HG03520 (cell line): ENCODE data around the gene PPP6R1.

Experiments
- ATAC-seq: cut with Tn5 transposase; IDR thresholded peaks from one replicate; pipeline ENCODE4 v1.9.1; 2021; ENCODE audit warnings: mild to moderate bottlenecking, moderate library complexity; ENCODE audit not compliant: unreplicated experiment

PPP6R1 gene

DNA sequence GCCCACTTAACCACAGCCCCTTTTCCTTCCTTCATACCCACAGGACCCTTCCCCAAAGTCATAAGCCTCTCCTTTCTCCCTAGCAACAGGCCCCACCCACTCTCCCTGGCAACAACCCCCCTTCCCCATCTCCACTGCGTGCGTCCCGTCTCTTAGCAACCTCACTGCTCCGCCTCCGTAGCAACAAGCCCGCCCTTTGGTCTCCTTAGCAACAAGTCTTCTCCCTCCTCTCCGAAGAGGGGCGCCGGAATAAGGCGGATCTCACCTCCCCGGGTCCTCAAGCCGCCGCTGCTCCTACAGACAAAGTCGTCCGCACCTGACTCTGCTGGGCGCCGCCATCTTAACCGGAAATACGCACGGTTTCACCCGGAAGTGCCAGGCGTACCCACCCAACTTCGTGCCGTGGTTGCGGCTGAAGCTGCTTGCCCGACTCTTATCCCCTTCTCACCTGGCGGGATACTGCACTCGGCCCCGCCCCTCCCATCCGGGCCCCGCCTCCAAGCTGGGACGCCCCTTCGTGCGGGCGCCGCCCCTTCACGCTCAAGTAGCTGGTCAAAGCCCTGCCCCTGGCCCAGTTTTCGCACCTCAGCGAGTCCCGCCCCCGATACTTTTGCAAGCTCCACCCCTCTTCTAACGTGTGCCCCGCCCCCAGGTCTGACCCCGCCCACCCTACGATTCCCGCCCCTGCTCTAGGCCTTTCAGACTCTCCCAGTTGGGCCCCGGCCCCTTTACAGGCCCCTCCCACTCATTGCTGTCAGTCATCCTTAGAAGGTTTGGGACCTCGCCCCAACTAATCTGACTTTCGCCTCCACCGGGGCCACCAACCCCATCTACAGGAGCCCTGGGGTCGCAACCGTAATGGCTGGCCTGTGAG is 21.2 kb upstream of the PPP6R1 start, which contains the start of gene HSPBP1:
Gene HSPBP1, minus strand, starts transcription at position 341 of the 874 bp plus-strand sequence. CDS start 502 bp downstream, outside the sequence.
- peak; percentile 69 for ATAC-seq

DNA sequence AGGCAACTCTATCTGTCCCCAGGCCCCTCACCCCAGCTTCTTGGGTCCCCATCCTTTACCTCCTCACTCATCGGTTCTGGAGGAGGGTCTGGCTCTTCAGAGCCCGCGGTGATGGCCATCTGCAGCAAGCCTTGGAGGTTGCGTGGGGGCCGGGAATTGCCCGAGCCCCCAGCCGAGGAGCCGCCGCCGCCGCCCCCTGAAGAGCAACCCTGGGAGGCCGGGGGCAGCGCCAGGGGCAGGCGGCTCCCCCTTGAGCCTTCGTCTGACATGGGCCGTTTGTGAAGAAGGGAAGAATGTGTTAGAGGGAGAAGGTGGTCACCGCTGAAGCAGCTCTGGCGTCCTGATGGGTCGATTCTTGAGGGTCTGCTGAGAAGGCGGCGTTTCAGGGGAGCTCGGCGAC is 20.5 kb upstream of the PPP6R1 start:
- ATAC-seq = no peak

GRCh38 chr19:55278391-55279135 is 19.7 kb upstream of the PPP6R1 start:
- no peak for ATAC-seq

GRCh38 chr19:55277494-55277893 is 18.7 kb upstream of the PPP6R1 start:
- no peak for ATAC-seq

GRCh38 chr19:55276720-55277430 is 18.1 kb upstream of the PPP6R1 start:
- no peak for ATAC-seq

DNA sequence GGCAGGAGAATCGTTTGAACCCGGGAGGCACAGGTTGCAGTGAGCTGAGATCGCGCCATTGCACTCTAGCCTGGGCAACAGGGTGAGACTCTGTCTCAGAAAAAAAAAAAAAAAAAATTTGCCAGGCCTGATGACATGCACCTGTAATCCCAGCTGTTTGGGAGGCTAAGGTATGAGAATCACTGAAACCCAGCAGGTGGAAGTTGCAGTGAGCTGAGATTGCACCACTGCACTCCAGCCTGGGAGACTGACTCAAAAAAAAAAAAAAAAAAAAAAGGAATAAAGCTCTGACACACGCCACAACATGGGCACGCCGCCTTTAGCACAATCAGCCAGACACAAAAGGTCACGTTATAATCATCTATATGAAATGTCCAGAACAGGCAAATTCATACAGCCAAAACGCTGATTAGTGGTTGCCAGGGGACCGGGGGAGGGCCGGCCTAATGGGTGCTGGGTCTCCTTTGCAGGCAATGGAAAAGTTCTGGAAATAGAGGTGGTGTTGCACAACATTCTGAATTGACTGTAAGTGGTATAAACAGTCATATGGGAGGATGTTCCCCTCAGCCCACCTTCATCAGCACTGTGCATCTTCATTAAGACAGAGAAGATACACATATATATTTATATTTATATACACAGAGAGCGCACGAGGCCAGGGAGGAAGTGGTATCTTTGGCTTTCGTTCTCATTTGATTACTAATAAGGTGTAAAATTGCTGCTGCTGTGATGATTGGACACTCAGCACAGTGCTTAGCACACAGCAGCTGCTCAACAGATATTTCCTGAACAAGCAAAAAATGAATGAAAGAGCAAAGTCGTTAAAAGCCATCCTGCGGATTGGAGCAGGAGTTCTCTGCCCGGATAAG is 17.3 kb upstream of the PPP6R1 start:
- ATAC-seq = peak; percentile 34

GRCh38 chr19:55273978-55274707 is 15.3 kb upstream of the PPP6R1 start:
- ATAC-seq = no peak

- no peak for ATAC-seq
Measured at GRCh38 chr19:55272142-55272541, 13.3 kb upstream of the PPP6R1 start.

GRCh38 chr19:55270172-55270942 is 11.5 kb upstream of the PPP6R1 start:
- no peak for ATAC-seq

DNA sequence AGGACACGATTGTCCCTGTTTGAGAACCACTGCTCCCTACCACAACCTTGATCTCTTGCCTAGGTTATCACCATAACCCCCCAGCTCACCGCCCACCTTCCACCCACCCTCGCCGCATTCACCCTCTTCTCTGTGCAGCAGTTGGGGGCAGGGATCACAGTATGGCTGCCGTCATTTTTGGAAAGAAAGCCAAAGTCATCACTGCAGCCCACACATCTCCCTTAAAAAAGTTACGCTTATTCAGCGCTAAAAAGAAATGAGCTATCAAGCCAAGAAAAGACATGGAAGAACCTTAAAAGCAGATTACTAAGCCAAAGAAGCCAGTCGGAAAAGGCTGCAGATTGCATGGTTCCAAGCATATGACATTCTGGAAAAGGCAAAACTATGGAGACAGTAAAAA is 10.5 kb upstream of the PPP6R1 start:
- ATAC-seq = no peak

DNA sequence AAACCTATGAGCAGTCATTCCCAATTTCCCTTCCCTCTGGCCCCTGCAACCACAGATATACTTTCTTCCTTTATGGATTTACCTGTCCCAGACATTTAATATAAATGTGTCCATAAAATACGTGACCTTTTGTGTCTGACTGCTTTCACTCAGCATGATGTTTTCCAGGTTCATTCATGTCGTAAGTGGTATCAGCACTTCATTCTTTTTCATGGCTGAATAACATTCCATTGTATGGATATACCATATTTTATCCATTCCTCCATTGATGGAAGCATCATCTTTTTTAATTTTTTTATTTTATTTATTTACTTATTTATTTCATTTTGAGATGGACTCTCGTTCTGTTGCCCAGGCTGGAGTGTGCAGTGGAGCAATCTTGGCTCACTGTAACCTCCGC is 8.0 kb upstream of the PPP6R1 start:
- ATAC-seq = no peak

DNA sequence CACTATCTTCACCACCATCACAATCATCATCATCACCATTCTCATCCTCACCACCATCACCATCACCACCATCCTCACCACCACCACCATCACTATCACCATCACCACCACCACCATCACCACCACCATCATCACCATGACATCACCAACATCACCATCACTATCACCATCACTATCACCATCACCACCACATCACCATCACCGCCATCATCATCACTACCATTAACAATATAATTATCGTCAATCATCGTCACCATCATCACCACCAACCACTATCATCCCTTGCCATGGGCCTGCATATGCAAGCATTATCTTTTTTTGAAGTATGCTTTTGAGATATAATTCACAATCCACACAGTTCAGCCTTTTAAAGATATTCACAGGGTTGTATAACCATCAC is 7.6 kb upstream of the PPP6R1 start:
- ATAC-seq = no peak

- no peak for ATAC-seq
Measured at GRCh38 chr19:55265723-55266386, 7.0 kb upstream of the PPP6R1 start.

DNA sequence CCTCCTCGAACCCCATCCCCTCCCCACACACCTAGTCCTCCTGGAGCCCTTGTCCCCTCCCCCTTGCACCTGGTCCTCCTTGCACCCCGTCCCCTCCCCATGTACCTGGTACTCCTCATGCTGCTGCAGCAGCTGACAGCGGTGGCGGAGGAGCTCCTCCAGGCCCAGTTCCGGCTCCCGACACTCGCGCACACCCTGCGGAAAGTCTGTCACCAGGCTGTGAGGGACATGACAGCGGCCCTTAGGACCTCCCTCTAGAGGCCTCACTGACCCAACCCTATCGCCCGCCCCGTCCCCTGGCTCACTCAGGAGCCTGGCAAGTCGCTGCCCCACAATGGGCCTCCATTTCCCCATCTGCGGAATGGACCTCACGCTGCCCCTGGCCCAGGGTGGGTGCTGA is 6.4 kb upstream of the PPP6R1 start:
- ATAC-seq = no peak

DNA sequence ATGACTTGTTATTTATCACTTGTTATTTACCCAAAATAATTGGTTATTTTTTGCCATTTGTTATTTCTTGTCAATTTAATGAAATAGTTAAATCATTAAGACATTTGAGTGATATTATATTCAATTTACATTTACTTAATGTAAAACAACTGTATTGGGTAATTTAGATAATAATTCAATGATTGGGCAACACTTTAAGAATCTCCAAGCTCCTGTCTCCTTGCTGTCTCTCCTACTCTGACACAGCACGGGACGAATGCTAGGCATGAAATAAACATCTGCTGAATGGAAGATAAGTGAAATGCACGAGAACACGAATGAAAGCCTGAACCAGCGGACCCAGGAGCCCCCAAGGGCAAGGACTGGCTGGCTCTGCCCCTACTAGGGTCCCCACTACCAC is 5.7 kb upstream of the PPP6R1 start:
- ATAC-seq = no peak

DNA sequence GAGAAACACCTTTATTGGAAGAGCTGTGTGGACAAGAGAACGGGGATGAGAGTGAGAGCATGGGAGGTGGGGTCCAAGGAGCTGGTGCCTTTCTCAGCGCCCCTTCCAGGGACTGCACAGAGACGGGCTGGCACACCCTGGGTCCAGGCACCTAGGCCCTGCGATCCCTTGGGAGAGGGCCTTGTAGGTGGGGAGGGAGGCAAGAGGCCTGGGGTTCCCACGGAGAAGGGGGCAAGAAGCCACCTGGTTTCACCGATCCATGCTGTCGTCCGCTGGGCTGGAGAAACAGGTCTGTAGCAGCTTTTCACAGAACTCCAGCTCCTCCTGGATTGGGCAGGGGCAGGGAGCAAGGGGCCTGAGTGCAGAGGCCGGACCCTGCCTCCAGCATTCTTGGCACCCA is 3.5 kb upstream of the PPP6R1 start:
- ATAC-seq = no peak

DNA sequence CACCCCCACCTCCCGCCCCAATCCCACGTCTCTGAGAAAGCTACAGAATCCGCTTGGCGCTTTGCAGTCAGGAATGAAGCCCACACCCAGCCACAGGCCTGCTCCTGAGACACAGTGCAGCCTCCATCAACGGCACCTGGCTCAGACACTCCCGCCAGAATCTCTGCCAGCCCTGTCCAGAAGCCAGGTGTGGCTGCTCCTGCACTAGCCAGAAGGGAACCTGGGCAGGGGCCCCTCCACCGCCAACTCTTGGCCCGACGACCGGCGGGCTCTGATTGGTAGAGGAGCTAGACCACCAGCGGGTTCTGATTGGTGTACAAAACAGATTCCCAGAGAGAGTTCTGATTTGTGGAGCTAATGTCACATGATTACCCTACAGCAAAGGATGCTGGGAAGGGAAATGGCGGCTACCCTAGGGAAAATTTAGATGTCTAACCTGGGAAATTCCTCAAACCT is 2.9 kb upstream of the PPP6R1 start:
- no peak for ATAC-seq

DNA sequence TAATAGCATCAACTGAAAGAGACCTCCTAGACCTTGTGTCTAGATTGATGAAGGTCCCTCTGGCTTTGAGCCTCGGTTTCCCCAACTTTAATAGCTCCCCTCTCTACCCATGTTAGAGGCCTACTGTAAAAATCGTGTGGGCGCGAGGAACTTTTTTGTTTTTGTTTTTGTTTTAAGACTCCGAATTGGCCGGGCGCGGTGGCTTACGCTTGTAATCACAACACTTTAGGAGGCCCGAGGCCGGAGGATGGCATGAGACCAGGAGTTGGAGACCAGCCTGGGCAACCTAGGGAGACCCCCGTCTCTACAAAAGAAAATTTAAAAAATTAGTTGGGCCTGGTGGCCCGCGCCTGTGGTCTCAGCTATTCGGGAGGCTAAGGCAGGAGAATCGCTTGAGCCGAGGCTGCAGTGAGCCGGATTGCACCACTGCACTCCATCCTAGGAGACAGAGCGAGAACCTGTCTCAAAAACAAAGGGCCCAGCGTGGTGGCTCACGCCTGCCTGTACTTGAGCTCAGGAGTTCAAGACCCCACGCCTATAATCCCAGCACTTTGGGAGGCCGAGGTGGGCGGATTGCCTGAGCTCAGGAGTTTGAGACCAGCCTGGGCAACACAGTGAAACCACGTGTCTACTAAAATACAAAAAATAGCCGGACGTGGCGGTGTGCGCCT is 858 bp upstream of the PPP6R1 start:
- no peak for ATAC-seq
